22Rv1 (cell line): ENCODE results near the gene KLRF2.

Experiments
- ZFX ChIP-seq: fragments of 450-650 bp; IDR thresholded peaks from 2 replicates; pipeline ENCODE4 v1.6.1; 2017; ENCODE audit warnings: antibody characterized with exemption, borderline replicate concordance
- TF ChIP-seq, protein P1 (sequence below): fragments of 450-650 bp; IDR thresholded peaks from 2 replicates; pipeline ENCODE4 v1.5.1; 2017; ENCODE audit warnings: mild to moderate bottlenecking

DNA sequence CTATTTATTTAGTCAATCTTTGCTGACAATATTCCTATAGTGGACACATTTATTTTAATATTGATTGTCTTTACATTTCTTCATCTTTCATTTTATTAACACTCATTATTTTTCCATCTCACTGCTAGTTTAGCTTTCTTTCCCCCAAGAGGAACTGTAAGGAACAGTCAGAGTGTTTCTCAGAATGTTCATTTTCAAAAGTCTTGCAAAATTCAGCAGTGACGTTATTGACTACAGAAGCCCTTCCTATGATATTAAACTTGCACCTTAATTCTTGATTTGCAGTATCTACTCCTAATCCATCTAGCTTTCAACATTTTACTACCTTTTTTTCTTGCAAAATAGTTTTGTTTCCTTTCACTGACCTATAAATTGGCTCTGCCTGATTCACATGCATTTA is 25.1 kb upstream of the KLRF2 start:
- TF ChIP-seq, protein P1, sequence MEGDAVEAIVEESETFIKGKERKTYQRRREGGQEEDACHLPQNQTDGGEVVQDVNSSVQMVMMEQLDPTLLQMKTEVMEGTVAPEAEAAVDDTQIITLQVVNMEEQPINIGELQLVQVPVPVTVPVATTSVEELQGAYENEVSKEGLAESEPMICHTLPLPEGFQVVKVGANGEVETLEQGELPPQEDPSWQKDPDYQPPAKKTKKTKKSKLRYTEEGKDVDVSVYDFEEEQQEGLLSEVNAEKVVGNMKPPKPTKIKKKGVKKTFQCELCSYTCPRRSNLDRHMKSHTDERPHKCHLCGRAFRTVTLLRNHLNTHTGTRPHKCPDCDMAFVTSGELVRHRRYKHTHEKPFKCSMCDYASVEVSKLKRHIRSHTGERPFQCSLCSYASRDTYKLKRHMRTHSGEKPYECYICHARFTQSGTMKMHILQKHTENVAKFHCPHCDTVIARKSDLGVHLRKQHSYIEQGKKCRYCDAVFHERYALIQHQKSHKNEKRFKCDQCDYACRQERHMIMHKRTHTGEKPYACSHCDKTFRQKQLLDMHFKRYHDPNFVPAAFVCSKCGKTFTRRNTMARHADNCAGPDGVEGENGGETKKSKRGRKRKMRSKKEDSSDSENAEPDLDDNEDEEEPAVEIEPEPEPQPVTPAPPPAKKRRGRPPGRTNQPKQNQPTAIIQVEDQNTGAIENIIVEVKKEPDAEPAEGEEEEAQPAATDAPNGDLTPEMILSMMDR: no peak
- no peak for TF ChIP-seq ZFX
